ENCODE results near the gene FLT4.

Gene FLT4

GRCh38 chr5:180642181-180642775, 7.1 kb downstream of the FLT4 start:
- no peak for DNase-seq (ENCODE audit: low spot score)

DNA sequence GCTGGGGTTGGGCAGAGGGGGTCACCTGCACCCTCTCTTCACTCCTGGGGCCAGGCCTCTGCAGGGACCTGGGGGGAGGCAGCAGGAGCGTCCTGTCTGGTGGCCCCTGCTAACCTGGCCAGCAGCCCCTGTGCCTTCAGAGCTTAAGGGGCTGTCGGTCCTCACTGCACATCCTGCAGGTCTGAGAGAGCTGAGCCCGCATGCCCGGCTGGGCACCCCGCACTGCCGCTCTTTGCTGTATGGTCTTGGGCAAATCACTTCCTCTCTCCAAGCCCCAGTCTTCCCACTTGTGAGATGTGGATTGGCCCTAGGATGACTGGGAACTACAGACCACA, 7.9 kb downstream of the FLT4 start:
- DNase-seq (ENCODE audit: low spot score): no peak

- no peak for DNase-seq (ENCODE audit: low spot score)
Observed at GRCh38 chr5:180640861-180641565, 8.4 kb downstream of the FLT4 start.

DNA sequence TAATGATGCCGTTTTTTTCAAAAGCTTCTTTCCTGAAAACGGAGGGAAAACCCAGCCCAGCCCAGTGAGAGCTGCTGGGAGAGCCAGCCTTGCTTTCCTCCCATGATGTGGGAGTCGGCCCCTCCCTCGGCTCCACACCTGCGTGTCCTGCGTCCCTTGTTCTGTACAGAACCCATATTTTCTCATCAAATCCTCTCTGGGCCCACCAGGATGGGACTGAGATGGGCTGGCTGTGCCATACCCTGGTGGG, 8.9 kb downstream of the FLT4 start:
- DNase-seq (ENCODE audit: low spot score): no peak

DNA sequence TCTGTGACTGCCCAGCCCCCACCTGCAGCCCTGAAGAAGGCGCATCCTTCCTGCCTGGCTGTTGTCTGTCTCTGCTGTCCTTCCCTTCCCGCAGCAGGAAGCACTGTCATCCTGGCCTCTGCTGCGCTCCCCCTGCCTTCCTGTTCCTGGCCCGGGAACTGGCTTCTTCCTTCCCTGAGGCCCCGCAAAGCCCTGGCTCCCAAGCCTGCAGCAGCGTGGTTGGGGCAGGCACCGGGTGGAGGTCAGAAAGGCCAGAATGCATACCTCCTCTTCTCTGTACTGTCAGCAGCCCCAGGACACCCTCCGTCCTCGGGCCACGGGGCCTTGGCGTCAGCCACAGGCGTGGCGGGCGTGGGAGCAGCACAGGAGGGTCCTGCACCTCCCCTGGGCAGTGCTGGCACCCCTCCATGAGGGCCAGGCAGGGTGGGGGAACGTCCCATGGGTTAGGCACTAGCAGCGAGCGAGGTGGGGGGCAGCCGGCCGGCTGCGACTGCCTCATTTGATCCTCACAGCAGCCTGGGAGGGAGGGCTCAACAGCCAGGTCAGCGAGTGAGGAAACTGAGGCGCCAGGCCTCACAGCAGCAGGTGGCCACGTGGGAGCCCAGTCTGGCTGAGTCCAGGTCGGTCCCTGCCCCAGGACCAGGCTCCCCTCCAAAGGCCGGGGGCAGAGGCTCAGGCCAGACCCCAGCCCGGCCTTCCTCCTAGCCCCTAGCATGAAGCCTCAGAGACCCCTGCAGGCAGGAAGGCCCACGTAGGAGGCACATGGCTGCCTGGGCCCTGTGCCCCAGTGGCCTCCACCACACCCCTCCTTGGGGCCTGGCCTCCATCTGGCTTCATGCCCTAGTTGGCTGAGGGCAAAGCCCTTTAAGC, 9.4 kb downstream of the FLT4 start:
- DNase-seq (ENCODE audit: low spot score): no peak

- no peak for DNase-seq (ENCODE audit: low spot score)
Observed at GRCh38 chr5:180639287-180639686, 10.1 kb downstream of the FLT4 start.

DNA sequence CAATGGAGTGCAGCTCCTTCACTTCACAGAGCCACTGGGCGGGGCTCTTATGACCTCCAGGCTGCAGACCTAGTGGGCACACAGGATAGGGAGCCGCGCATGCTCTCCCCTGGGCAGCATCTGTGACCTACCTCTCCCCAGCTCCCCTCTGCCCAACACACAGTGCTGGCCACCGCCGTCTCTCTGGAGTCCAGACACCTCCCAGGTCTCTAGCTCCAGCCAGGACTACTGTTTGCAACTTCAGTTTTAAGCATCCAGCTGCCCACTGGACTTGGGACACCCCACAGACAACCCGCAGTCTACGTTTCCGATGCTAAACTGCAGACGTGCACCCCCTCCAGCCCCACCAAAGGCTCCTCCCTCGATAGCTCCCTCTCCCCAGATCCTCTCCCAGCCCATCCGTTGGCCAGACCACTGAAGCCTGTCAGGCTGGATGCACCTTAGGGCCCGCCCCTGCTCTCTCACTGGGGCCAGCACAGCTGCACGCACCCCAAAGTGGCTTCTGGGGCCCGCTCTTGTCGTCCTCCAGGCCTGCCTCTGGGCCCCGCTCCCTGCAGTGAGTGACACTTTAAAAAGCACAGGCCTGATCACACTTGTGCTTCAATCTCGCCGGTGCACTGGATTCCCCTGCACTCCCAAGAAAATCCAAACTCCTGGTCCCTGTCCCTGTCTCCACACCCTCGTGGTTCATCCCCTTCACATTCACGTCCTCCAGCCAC, 11.3 kb downstream of the FLT4 start:
- DNase-seq (ENCODE audit: low spot score): no peak

DNA sequence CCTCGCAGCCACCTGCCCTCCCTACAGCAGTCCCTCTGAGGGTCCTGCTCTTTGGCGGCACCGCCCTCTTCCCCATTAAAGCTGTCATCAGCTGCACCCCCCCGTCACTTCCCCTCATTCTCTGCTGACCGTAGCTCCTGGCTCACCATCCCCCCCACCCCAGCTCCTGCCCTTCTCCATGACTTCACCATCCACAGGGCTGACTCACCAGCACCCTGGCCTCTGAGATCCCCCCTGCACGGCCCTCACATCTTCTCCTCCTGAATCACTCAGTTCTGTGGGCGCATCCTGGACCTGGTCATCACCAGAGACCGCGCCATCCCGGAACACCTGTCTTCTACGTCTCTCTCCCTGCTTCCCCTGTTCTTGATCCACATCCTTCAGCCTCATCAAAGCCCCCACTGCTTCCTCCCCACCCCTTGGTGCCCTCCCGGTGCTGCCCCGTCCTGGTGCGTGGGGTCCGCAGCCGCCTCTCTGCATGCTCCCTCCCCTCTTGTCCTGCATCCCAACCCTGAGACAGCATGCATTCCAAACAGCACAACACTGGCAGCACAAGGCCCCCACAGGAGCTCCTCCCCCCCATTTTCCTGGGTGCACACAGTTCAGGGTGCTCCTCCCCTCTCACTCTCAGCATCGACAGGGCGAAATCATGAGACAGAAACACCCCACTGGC, 12.9 kb downstream of the FLT4 start:
- DNase-seq (ENCODE audit: low spot score): no peak

GRCh38 chr5:180636016-180636402, 13.4 kb downstream of the FLT4 start:
- DNase-seq (ENCODE audit: low spot score): no peak

- no peak for DNase-seq (ENCODE audit: low spot score)
Observed at GRCh38 chr5:180633283-180634177, 15.9 kb downstream of the FLT4 start.

GRCh38 chr5:180632768-180633167, 16.6 kb downstream of the FLT4 start:
- DNase-seq (ENCODE audit: low spot score): no peak

DNA sequence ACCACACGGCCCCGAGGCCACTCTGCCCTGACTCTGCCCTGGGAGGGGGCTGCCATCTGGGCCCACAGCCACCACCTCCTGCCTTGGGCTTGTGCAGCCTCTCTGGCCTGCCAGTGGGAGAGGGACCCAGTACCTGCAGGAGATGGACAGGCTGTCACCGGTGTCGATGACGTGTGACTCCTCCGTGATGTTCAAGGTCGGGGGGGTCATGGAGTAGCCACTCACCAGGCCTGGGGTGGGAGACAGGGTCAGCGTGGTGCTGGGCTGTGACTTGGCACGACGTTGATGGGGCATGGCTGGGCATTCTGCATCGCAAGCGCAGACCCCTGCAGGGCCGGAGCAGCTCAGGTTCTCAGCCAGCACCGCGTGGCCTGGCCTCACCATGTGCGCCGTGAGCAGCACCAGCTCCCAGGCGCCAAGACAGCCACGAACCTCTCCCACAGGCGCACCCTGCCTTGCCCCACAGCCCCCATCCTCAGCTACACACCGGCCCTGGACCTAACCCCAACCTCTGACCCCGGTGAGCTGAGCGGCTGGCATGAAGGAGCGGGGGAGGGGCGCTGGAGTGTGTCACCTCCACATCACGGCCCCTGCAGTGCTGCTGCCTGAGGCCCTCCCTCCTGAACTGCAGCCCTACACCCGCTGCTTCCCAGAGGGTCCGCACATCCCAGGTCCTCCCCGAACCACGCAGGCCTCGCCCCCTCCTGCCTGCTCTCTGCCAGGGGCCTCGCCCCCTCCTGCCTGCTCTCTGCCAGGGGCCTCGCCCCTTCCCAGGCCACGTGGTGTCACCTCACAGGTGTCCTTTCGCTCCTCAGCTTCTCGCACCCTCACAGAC, 17.6 kb downstream of the FLT4 start:
- DNase-seq (ENCODE audit: low spot score): no peak

DNA sequence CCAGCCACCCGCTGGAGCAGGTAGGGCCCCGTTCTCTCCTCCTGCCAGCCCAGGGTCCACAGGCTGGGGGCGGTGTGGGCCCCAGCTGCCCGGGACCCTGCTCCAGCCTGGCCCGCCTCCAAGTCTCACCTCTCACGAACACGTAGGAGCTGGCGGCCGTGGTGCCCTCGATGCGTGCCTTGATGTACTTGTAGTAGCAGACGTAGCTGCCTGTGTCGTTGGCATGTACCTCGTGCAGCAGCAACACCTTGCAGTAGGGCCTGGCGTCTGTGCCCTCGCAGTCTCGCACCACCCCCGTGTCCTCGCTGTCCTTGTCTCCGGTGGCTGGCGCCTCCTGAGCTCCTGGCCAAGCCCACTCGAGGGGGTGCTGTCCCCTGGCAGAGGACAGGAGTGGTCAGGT, 19.0 kb downstream of the FLT4 start:
- DNase-seq (ENCODE audit: low spot score): no peak

DNA sequence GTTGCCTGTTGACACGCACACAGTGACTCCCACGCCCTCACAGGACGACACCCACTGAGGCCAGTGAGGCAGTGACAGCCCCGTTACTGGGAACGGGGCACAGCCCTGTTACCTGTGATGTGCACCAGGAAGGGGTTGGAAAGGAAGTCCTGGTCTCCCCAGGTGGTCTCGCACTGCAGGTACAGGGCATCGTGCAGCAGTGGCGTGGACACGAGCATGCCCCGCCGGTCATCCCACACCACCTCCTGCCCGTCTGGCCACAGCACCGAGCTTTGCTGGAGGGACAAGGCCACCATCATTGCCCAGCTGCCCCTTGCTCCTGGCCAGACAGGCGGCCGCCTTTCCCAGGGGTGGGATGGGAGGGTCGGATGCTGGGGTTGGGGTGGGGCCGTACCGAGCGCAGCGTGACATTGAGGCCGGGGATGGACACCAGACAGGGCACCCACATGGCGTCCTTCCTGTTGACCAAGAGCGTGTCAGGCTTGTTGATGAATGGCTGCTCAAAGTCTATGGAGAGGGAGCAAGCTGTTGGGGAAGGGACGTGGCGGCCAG, 19.5 kb downstream of the FLT4 start:
- DNase-seq (ENCODE audit: low spot score): no peak

DNA sequence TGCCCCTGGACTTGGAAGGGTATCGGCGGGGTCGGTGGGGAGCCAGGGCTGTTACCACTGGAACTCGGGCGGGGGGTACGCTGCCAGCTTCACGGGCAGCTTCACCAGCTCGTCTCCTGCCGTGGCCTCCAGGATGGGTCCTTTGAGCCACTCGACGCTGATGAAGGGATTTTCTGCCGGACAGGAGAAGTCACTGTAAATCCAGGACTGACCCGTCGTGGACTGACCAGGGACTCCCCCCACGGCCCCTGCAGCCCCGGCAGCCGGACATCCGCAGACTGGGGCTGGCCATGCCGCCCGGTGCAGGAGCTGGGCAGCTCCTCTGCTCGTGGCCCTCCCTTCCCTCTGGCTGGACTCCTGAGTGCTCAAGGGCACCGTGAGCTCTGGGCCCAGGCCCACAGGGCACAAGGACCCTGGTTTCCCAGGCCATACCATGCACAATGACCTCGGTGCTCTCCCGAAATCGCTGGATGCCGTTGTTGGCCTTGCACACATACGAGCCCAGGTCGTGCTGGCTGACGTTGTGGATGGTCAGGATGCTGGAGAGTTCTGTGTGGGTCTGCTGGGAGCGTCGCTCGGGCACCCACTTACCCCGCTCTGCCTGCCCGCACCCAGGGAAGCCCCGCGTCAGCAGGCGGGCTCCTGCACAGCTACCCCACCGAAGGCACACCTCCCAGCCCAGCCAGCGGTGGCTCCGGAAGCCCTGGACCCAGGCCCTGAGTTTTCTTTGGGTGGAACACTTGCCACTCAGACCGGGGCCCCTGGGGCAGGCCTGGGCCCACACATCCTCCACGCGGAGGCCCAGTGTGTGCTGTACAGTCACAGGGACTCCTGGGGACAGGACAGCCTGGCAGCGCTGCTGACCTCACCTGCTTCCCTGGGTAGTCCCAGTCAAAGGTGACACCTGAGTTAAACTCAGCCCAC, 20.3 kb downstream of the FLT4 start:
- DNase-seq (ENCODE audit: low spot score): no peak

DNA sequence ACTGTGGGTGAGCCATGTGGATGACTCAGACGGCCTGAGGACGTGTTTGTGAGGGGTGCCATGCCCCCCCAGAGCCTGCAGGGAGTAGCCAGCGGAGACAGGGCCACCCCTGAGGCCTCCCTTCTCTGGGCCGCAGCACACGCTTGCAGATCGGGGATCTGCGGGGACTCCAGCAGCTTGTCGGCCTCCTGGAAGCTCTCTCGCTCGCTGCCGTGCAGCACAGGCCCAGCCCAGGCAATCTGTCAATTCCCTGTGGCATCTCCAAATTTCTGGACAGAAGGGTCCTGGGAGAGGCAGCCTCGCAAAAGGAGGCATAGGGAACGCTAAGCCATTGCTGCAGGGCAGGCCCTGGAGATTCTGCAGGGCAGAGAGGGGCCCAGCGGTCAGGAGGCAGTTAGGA, 21.2 kb downstream of the FLT4 start:
- no peak for DNase-seq (ENCODE audit: low spot score)

- no peak for DNase-seq (ENCODE audit: low spot score)
Observed at GRCh38 chr5:180627386-180628120, 21.8 kb downstream of the FLT4 start.

DNA sequence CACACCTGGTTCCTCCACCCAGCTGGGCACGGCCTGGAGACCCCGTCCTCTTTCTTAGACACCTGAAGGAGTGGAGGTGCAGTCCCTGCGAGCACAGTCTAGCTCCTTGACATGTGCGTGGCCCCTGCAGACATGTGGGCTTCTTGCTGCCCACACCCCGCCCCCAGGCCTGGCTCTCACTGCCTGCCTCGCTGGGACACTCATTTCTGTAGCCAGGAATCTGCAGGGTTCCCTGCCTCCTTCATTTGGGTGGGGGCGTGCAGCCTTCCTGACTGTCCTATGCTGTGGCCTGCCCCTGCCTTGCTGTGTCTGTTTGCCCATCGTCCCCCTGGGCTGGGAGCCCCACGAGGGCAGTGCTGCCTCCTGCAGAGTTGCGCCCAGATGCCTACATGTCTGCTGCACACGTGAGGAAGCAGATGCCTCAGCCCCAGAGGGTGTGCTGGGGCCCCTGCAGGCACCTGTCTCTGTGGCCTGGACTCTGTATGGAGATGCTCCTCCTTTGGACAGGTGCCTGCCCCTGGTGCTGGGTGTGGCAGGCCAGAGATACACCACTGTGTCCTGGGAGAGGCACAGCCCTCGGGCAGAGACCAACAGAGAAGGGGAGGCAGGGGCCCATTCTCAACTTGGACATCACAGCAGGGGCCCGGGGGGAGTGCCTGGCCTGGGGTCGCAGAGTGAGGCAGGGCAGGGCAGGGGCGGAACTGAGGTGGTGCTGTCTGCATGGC, 22.6 kb downstream of the FLT4 start:
- DNase-seq (ENCODE audit: low spot score): no peak
